ENCODE data around the gene PARD3B.

- TF ChIP-seq POLR2AphosphoS5 (IDR thresholded peaks at IDR 0.05; ENCODE audit: low read depth) (no peak), CTCF (conservative IDR thresholded peaks at IDR 0.05; ENCODE audit: low read depth in 2 of 2) (no peak), STAT1 (IDR thresholded peaks at IDR 0.05; ENCODE audit: unreplicated experiment) (no peak), EZH2phosphoT487 (IDR thresholded peaks at IDR 0.05; ENCODE audit: unreplicated experiment) (no peak), REST (IDR thresholded peaks at IDR 0.05; ENCODE audit: unreplicated experiment) (no peak), JUNB (IDR thresholded peaks at IDR 0.05; ENCODE audit: unreplicated experiment) (no peak)
Observed at GRCh38 chr2:204550751-204551511, 5.7 kb downstream of the PARD3B start.
